NK-92 (cell line): ENCODE data around the gene PPP2CA.
"Not testable (repeated sequence)": the region's sequence is repeated elsewhere in the genome, so short reads cannot be mapped to it uniquely, and the experiment has no call there.

Source experiments
- DNase-seq: peaks from one replicate; lab custom pipeline; 2025; ENCODE audit not compliant: unreplicated experiment; lab: John Stamatoyannopoulos, UW

The PPP2CA gene

DNA sequence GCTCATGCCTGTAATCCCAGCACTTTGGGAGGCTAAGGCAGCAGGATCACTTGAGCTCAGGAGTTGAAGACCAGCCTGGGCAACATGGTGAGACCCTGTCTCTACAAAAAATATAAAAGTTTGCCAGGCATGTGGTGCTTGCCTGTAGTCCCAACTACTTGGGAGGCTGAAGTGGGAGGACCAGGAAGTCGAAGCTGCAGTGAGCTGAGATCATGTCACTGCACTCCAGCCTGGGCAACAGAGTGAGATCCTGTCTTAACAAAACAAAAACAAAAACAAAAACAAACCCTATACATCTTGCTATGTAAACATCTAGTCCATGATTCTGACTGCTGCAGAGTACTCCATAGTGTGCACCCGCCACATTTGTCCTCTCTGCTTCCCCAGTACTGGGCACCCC, 19.8 kb upstream of the PPP2CA start:
- DNase-seq: no peak

DNA sequence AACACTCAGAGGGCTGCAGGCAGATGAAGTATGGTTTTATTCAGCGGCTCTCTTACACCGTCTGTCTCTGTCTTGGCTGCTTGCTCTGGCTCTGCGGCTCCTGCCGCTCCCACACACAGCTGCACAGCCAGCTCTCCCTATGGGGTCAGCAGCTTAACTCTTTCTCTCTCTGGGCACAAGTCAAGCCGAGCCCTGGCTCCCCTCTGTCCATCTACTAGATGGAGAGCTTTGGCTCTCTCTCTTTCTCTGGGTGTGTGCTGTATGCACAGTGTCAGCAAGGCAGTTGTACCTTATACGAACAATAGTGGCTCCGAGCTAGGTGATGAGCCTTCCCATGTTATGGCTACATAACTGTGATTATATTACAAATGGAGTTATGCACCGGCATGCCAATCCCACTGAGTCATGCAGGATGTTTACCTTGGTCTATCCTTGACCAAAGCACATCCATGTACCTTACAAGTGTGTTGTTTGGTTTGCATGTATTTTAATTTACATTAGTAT, 19.3 kb upstream of the PPP2CA start:
- DNase-seq: no peak

DNA sequence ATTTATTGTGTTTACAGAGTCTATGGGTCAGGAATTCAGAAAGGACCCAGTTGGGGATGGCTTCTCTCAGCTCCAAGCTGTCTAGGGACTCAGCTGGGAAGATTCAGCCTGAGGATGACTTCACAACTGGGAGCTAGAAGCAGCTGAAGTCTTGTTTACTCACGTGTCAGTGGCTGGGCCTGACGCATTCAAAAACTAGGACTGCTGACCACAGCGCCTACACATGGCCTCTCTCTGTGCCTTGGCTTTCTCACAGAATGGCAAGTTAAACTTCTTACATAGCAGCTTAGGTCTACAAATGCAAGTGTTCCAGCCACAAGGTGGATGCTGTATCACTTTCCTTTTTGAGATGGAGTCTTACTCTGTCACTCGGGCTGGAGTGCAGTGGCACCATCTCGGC, 16.3 kb upstream of the PPP2CA start:
- DNase-seq: no peak

DNA sequence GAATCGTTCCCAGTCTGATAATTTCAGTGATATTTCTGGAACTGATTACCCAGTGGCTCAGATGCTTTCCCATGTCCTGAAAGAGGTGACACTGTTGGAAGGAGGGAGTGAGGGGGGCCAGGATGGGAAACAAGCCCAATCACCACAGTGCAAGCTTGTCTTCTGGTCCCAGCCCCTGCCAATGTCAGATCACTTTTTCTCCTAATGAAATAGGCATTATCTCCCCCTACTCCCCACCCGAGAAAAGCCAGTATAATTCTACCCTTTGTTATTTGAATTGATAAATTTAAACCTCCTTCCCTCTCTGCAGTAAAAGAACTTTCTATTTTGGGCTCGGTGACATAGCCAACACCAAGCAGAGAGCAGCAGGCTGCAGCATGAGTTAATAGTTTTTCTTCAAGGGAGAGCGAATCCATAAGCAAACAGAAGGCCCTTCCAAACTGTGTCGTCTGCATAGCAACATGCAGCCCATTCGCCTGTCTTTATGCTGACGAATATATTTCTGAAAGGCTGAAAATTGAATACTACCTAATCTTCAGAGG, 14.6 kb upstream of the PPP2CA start:
- no peak for DNase-seq

DNA sequence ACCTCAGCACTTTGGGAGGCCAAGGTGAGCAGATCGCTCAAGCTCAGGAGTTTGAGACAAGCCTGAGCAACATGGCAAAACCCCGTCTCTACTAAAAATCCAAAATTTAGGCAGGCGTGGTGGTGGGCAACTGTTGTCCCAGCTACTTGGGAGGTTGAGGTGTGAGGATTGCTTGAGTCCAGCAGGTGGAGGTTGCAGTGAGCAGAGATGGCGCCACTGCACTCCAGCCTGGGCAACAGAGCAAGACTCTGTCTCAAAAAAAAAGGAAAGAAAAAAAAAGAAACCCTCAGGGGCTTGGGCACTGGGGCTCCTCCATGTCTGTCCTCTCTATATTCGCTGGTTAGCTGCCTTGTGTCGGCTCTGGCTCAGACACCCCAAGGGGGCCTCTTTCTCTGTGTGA, 10.9 kb upstream of the PPP2CA start:
- no peak for DNase-seq

DNA sequence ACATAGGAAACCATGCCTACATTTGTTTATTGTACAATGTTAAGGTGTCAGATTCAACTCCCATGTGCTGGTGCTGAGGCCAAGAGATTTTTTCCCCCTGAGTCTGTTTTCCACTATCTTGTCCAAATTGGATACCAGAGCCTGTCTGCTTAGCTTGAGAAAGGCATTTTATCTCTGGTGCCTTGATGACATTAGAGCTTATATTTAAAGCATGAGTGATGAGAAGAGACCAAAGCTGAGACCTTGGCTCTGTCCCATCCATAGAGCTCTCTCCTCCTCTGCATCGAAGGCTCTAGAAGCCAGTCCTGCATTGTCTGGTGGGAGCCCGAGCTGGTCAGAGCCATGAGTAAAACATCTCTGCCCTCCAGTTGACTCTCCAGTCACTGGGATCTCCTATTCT, 10.4 kb upstream of the PPP2CA start:
- DNase-seq: no peak

DNA sequence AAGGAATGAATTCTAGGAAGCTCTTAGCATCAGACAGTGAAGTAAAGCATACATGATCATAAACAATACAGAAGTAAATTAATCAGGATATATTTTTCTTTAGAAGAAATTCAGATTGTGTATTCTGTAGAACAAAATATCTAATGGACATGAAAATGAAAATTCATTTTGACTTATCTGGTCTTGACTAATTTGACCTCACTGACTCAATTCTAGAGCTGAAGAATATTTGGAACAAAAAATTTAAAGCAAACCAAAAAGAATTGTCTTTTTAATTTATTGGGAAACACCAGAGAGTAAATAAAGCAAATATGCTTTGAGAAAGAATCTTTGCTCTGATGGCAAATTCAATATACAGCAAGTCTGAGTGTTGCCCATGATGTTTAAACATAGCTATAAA, 2.8 kb upstream of the PPP2CA start:
- no peak for DNase-seq

DNA sequence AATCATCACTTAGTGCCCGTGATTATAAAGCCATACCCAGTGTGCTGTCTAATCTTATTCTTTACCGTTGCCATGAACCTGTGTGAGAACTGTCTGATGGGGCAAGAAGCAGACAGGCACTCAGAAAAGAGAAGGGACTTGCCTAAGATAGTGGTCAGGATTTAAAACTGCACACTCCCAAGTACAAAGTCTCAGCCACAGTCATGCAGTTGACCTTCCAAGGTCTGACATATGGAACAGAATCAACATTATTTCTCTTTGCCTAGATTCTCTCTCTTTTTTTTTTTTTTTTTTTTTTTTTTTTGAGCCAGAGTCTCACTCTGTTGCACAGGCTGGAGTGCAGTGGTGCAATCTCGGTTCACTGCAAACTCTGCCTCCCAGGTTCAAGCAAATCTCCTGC, 1.9 kb upstream of the PPP2CA start:
- DNase-seq: no peak

DNA sequence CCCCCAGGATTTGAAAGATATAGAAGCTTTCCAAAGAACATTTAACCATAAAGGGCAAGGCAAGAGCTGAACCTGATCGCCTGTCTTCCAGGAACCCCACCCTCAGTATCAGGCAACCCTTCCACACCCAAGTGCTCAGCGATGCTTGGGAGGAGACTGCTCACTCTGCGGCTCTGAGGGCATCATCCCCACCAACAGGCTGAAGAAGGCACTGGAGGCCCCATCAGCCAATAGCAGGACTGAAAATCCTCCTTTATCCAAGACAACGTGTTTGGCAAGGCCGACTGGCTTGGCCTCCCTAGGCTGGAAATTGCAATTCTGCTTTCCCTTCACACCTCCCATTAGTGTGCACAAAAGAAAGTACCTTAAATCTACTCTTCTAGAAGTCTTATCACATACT, 1.4 kb upstream of the PPP2CA start:
- no peak for DNase-seq

DNA sequence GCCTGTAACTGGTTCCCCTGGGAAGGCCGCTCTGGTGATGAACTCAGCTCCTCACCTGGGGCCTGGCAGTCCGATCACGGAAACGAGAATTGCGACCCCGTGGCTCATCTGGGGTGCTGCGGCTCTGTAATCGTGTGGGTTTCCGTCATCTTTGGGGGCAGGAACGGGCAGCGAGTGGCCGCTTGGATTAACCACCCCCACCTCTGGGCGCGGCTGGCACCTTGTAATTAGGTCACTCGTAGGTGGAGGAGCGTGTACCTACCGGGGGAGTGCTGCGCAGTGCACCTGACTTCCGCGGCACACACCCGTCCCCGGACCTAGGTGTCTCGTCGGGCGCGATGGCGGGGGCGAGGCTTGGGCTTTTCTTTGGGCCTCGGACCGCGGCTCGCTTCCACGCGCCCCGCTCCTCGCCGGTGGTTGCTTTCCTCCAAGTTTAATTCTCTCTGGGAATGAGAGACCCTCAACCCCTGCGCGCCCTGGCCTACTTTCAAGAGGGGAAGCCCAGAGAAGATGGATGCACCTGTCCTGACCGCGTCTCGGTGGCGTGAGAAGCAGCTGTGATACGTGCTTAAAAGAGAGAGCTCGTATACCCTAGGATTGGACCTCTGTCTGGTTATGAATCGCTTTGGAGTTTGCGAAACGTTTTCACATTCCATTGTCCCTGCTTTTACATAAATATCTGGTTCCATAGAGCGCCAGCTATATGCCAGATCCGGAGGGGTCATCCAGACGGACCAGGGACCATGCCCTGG, 744 bp upstream of the PPP2CA start:
- no peak for DNase-seq

DNA sequence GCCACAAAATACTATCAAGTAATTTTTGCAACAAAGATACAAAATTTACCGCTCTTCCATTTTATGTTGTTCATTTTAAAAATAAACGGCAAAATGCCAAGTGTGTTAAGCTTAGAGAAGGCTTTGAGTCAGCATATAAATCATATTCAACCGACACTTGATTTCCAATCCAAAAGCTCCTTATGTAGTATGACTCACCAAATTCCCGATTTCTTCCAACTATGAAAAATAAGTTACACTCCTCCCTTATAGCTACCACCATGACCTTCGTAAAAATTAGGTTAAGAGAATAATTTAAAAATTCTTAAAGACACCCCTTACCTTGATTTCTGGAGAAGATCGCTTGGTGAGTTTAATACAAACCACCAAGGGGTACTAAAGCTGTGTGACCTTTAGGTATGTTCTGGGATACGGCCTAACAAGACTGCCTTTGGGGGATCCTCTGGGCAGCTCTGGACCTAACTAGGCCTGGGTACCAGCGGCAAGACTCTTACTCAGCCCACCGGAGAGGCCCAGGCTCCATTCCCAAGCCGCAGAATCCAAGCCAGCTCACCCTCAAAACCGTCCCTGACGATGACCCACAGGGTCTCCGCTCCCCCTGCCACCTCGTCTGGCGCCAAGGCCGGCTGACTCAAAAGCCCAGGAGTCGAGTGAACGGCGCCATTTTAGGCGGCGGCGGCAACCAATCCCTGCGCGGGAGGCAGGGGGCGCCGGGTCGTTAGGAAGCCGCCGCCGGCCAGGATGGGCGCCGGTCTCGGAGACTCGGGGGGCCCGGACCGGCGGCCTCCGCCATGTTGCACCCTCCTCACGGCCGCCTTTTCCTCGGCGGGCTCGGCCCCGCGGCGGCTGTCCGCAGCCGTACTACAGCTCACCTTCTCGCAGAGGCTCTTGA, 739 bp downstream of the PPP2CA start:
- no peak for DNase-seq

DNA sequence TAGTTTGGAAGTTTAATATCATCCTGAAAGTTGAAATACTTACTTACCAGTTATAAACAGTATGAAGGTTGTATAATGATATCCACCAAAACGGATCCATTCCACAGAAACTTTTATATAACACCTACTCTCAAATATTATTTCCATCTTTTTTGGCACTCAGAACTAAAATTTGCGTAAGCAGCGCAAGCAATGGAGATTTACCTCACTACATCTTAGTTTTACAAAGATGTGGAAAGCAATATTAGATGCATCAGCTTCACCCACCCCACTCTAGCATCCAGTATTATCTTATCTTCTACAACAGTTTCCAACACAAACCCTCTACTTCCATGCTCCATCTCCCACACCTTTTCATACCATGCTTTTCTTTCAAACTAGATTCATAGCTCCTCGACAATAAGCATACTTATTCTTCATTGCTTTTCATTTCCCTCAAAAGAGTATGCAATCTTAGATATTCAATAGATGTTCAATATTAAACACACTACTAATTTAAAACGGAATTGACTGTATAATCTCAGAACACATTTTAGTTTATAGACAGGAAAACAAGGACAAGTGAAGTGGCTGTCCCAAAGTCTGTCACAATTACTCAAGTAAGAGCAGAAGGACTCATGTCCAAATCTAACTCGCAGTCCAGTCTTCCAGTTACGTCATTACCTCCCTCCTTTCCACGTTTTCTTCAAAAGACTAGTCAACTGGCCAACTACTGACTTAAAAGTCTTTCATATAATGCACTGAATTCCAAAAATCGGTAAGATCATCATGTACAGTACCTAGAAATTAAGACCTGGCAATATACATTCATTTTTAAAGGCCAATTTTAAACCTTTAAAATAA, 2.2 kb downstream of the PPP2CA start:
- DNase-seq: no peak

DNA sequence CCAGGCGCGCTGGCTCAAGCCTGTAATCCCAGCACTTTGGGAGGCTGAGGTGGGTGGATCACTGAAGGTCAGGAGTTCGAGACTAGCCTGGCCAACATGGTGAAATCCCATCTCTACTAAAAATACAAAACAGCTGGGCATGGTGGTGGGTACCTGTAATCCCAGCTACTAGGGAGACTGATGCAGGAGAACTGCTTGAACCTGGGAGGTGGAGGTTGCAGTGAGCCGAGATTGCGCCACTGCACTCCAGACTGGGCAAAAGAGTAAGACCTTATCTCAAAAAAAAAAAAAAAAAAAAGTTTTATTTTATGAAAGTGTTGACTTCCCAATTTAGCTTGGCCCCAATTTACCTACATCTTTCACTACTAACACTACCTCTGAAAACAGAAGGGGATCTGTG, 4.2 kb downstream of the PPP2CA start:
- not testable (repeated sequence) for DNase-seq

DNA sequence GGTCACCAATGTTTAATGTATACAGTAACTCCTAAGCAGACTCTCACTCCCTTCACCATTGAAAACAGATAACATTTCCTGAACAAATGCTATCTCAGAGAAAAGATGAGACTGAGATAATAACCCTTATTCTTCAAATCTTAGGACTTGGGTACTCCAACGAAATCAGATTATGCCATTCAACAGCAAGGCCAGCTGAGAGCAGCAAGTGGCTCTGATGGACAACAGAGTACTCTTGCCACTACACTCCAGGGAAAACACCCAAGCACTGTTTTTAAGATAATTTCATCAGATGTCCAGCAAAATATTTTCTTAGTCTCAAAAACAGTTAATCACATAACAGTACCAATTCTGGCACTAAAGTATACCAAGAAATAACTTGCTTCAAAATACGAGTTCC, 10.1 kb downstream of the PPP2CA start:
- no peak for DNase-seq

DNA sequence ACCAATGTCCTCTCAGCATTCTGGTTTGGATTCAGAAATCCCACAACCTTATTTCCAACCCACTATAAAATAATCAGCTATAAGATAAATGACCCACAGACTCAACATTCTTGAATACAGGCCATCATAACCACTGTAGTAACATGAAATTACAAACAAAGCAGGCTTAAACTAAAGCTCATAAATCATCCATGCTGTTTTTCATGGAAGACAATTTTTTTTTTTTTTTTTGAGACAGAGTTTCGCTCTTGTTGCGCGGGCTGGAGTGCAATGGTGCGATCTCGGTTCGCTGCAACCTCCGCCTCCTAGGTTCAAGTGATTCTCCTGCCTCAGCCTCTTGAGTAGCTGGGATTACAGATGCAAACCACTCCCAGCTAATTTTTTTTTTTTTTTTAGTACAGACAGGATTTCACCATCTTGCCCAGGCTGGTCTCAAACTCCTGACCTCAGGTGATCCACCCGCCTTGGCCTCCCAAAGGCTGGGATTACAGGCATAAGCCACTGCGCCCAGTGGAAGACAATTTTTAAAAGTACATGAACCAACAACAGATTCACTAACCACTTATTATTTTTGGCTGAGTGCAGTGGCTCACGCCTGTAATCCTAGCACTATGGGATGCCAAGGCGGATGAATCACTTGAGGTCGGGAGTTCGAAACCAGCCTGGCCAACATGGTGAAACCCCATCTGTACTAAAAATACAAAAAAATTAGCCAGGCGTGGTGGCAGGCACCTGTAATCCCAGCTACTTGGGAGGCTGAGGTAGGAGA, 14.4 kb downstream of the PPP2CA start:
- DNase-seq: not testable (repeated sequence)

DNA sequence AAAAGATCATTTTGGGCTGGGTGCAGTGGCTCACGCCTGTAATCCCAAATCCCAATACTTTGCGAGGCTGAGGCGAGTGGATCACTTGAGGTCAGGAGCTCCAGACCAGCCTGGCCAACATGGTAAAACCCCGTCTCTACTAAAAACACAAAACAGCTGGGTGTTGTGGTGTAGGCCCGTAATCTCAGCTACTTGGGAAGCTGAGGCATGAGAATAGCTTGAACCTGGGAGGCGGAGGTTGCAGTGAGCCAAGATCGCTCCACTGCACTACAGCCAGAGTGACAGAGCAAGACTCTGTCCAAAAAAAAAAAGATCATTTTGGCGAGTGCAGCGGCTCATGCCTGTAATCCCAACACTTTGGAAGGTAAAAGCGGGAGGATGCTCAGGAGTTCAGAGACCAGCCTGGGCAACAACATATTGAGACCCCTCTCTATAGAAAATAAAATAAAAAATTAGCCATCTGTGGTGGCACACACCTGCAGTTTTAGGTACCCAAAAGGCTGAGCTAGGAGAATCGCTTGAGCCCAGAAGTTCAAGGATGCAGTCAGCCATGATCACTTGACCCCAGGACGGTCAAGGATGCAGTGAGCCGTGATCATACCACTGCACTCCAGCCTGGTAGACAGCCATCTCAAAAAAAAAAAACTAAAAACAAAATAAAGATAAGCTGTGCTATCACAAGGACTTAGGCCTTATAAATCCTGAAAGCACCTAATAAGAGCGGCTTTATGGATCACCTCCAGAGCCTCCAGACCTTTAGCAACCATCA, 16.2 kb downstream of the PPP2CA start:
- no peak for DNase-seq

DNA sequence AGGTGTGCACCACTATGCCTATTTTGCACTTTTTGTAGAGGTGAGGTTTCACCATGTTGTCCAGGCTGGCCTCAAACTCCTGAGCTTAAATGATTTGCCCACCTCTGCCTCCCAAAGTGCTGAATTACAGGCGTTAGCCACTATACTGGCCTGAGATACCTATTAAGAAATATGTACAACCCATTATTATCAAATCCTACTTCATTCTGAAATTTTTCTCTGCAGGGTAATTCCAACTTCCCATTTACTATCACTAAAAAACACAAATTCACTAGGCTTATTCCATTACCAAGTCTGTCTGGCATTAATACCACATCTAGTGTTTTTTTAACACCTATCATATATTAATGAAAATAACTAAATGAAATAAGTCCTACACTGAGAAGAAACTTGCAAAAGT, 18.2 kb downstream of the PPP2CA start:
- DNase-seq: no peak

DNA sequence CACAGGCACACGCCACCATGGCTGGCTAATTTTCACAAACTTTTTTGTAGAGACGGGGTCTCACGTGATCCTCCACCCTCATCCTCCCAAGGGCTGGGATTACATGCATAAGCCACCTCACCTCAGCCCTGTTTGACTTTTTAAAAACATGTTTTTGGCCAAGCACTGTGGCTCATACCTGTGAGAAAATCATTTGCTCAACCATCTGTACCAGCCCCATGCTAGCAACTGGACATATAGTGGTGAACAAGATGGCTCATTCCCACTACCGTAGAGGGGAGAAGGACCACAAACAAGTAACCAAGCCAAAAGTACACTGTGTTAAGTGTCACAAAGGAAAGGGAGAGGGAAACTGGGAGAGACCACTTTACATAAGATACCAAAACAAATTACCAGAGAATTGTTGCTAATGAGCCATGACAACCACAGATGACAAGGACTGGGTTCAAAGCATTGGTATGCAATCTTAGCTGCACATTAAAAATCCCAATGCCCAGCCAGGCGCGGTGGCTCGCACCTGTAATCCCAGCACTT, 19.2 kb downstream of the PPP2CA start:
- no peak for DNase-seq

DNA sequence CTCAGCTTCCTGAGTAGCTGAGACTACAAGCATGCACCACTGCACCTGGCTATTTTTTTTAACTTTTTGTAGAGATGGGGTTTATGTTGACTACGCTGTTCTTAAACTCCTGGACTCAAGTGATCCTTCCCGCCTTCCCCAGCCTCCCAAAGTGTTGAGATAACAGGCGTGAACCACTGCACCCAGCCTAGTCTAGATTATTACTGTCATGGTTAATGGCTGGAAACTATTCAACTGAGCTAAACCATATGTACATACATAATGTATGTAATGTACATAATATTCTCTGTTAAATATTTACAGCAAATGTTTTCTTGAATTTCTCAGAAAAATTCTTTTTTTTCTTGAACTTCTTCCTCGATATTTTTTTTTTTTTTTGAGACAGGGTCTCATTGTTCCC, 21.3 kb downstream of the PPP2CA start:
- no peak for DNase-seq
